Astrocyte (in vitro differentiated cells and primary cell): ENCODE data around the gene TPM1. TPM values are rescaled to one million over a fixed set of nuclear protein-coding genes. Genes with fewer than 3 reads are reported as not detected.

Experiments
- DNase-seq: peaks from one replicate; pipeline ENCODE4 v3.0.0-alpha.2; 2010; ENCODE audit warnings: low read depth
- FAIRE-seq: peaks from 2 replicates; lab custom pipeline; 2011; peaks lifted over from hg19 to GRCh38; lab: Jason Lieb, UNC
- H2AFZ ChIP-seq: 2 replicates; pipeline ENCODE4 v1.6.0; 2012; ENCODE audit warnings: low read depth, low read length, inconsistent platforms
- H3K27ac ChIP-seq: 2 replicates; pipeline ENCODE4 v1.5.1; 2011; ENCODE audit warnings: low read depth, low read length, inconsistent platforms
- H3K27me3 ChIP-seq: 2 replicates; pipeline ENCODE4 v1.6.0; 2011; ENCODE audit warnings: low read length, inconsistent platforms; ENCODE audit not compliant: insufficient read depth
- H3K36me3 ChIP-seq: 2 replicates; pipeline ENCODE4 v1.5.1; 2011; ENCODE audit warnings: low read length, inconsistent platforms; ENCODE audit not compliant: insufficient read depth
- H3K4me1 ChIP-seq: 2 replicates; pipeline ENCODE4 v1.5.1; 2011; ENCODE audit warnings: low read length, inconsistent platforms; ENCODE audit not compliant: insufficient read depth
- H3K4me2 ChIP-seq: 2 replicates; pipeline ENCODE4 v1.6.0; 2012; ENCODE audit warnings: low read length, inconsistent platforms
- H3K4me3 ChIP-seq: 2 replicates; pipeline ENCODE4 v1.5.1; 2011; ENCODE audit warnings: low read depth, mild to moderate bottlenecking, low read length, inconsistent platforms; ENCODE audit not compliant: insufficient read depth
- H3K79me2 ChIP-seq: 2 replicates; pipeline ENCODE4 v1.6.0; 2012; ENCODE audit warnings: mild to moderate bottlenecking, low read length, inconsistent platforms; ENCODE audit not compliant: insufficient read depth
- H3K9ac ChIP-seq: 2 replicates; pipeline ENCODE4 v1.6.0; 2012; ENCODE audit warnings: mild to moderate bottlenecking, low read length, inconsistent platforms
- H3K9me3 ChIP-seq: 2 replicates; pipeline ENCODE4 v1.5.1; 2012; ENCODE audit warnings: low read depth, mild to moderate bottlenecking, low read length, inconsistent platforms; ENCODE audit not compliant: insufficient read depth
- H4K20me1 ChIP-seq: 2 replicates; pipeline ENCODE4 v1.6.0; 2012; ENCODE audit warnings: low read length, inconsistent platforms; ENCODE audit not compliant: insufficient read depth
- H3K27ac Mint-ChIP-seq: one replicate; pipeline ENCODE4 v1.8.0; 2021; ENCODE audit warnings: mild to moderate bottlenecking, mixed read lengths; ENCODE audit not compliant: unreplicated experiment
- H3K27me3 Mint-ChIP-seq: one replicate; pipeline ENCODE4 v1.8.0; 2021; ENCODE audit warnings: low read depth, mixed read lengths; ENCODE audit not compliant: unreplicated experiment
- H3K36me3 Mint-ChIP-seq: one replicate; pipeline ENCODE4 v1.8.0; 2021; ENCODE audit warnings: low read depth, mixed read lengths; ENCODE audit not compliant: unreplicated experiment
- H3K4me1 Mint-ChIP-seq: one replicate; pipeline ENCODE4 v1.8.0; 2021; ENCODE audit warnings: low read depth, mixed read lengths; ENCODE audit not compliant: unreplicated experiment
- H3K4me3 Mint-ChIP-seq: one replicate; pipeline ENCODE4 v1.8.0; 2021; ENCODE audit warnings: mild to moderate bottlenecking, moderate library complexity, mixed read lengths; ENCODE audit not compliant: unreplicated experiment
- H3K9me3 Mint-ChIP-seq: one replicate; pipeline ENCODE4 v1.8.0; 2021; ENCODE audit warnings: mild to moderate bottlenecking, mixed read lengths; ENCODE audit not compliant: unreplicated experiment
- CTCF ChIP-seq: IDR thresholded peaks from 2 replicates; pipeline ENCODE4 v1.5.1; 2011; ENCODE audit warnings: low read depth, mild to moderate bottlenecking, inconsistent platforms, low read length, moderate library complexity; ENCODE audit not compliant: insufficient read depth
- EZH2 ChIP-seq: IDR thresholded peaks from 2 replicates; pipeline ENCODE4 v1.6.1; 2012; ENCODE audit warnings: mild to moderate bottlenecking, low read length, inconsistent platforms; ENCODE audit not compliant: insufficient read depth
- total RNA-seq: library from RNA; stranded (reverse); gene quantifications from 2 replicates; pipeline ENCODE4 v1.2.1, GENCODE V29; 2021

The TPM1 gene
- total RNA-seq, 1 donor from 2014 or later, result 2,922 TPM

- no peak overlapping the region for H2AFZ ChIP-seq
- no peak overlapping the region for H3K4me3 ChIP-seq
- peak; percentile 20 for FAIRE-seq
- peak overlapping the region; percentile 3 for H3K27ac ChIP-seq
- H4K20me1 ChIP-seq, result peaks cover 94% of the 10 kb centered on the region
- no peaks in the 10 kb centered on the region for H3K9me3 Mint-ChIP-seq
- H3K9me3 ChIP-seq, result no peaks in the 10 kb centered on the region
- H3K4me2 ChIP-seq, result no peak overlapping the region
- no peaks in the 10 kb centered on the region for H3K27me3 Mint-ChIP-seq
- H3K9ac ChIP-seq, result no peak overlapping the region
- H3K27me3 ChIP-seq, result no peaks in the 10 kb centered on the region
- H3K4me1 ChIP-seq, result peaks cover 23% of the 10 kb centered on the region
- peak overlapping the region; percentile 82 for H3K27ac Mint-ChIP-seq
- H3K79me2 ChIP-seq, result peaks cover 18% of the 10 kb centered on the region
- DNase-seq, result no peak
- peak overlapping the region; percentile 55 for H3K4me3 Mint-ChIP-seq
- peaks cover 66% of the 10 kb centered on the region for H3K4me1 Mint-ChIP-seq
- peaks cover 38% of the 10 kb centered on the region for H3K36me3 Mint-ChIP-seq
- peaks cover 92% of the 10 kb centered on the region for H3K36me3 ChIP-seq
- TF ChIP-seq EZH2 (no peak), CTCF (no peak)
Observed at GRCh38 chr15:63065262-63066221, 23.0 kb downstream of the TPM1 start.

- Histone ChIP-seq H3K36me3 (peaks cover 92% of the 10 kb centered on the region), H3K4me1 (peaks cover 20% of the 10 kb centered on the region), H3K9ac (no peak overlapping the region), H3K4me2 (no peak overlapping the region), H3K27ac (peak overlapping the region; percentile 16), H3K9me3 (no peaks in the 10 kb centered on the region), H3K27me3 (no peaks in the 10 kb centered on the region), H4K20me1 (peaks cover 94% of the 10 kb centered on the region), H2AFZ (no peak overlapping the region), H3K4me3 (no peak overlapping the region), H3K79me2 (peaks cover 18% of the 10 kb centered on the region)
- Mint-ChIP-seq H3K9me3 (no peaks in the 10 kb centered on the region), H3K36me3 (peaks cover 33% of the 10 kb centered on the region), H3K4me3 (no peak overlapping the region), H3K4me1 (peaks cover 61% of the 10 kb centered on the region), H3K27me3 (no peaks in the 10 kb centered on the region), H3K27ac (peak overlapping the region; percentile 82)
- TF ChIP-seq EZH2 (no peak), CTCF (no peak)
- no peak for DNase-seq
- no peak for FAIRE-seq
Observed at GRCh38 chr15:63066272-63066671, 23.7 kb downstream of the TPM1 start.

- Mint-ChIP-seq H3K4me1 (peaks cover 55% of the 10 kb centered on the region), H3K27me3 (no peaks in the 10 kb centered on the region), H3K36me3 (peaks cover 26% of the 10 kb centered on the region), H3K27ac (peak overlapping the region; percentile 79), H3K4me3 (no peak overlapping the region), H3K9me3 (no peaks in the 10 kb centered on the region)
- peak overlapping the region; percentile 17 for H3K9ac ChIP-seq
- FAIRE-seq, result no peak
- H3K4me2 ChIP-seq, result no peak overlapping the region
- H3K9me3 ChIP-seq, result no peaks in the 10 kb centered on the region
- no peak overlapping the region for H3K27ac ChIP-seq
- H3K79me2 ChIP-seq, result peaks cover 14% of the 10 kb centered on the region
- DNase-seq, result no peak
- TF ChIP-seq EZH2 (no peak), CTCF (no peak)
- peaks cover 20% of the 10 kb centered on the region for H3K4me1 ChIP-seq
- peaks cover 93% of the 10 kb centered on the region for H4K20me1 ChIP-seq
- H2AFZ ChIP-seq, result no peak overlapping the region
- peaks cover 92% of the 10 kb centered on the region for H3K36me3 ChIP-seq
- H3K27me3 ChIP-seq, result no peaks in the 10 kb centered on the region
- no peak overlapping the region for H3K4me3 ChIP-seq
Observed at GRCh38 chr15:63067306-63067705, 24.8 kb downstream of the TPM1 start.
